HEK293T (cell line): ENCODE measurements around the gene ZNF415.

ENCODE experiments used
- BHLHE40 ChIP-seq: fragments of 450-650 bp; IDR thresholded peaks from 2 replicates; pipeline ENCODE4 v1.6.1; 2016; ENCODE audit warnings: mild to moderate bottlenecking, moderate library complexity, borderline replicate concordance
- FOXM1 ChIP-seq: fragments of 450-650 bp; IDR thresholded peaks from 2 replicates; pipeline ENCODE4 v1.6.1; 2017; ENCODE audit warnings: mild to moderate bottlenecking, borderline replicate concordance
- HDGF ChIP-seq: fragments of 450-650 bp; IDR thresholded peaks from 2 replicates; pipeline ENCODE4 v1.6.1; 2017; ENCODE audit warnings: antibody characterized with exemption, borderline replicate concordance
- PKNOX1 ChIP-seq: fragments of 450-650 bp; IDR thresholded peaks from 2 replicates; pipeline ENCODE4 v1.6.1; 2016
- SP1 ChIP-seq: fragments of 450-650 bp; IDR thresholded peaks from 2 replicates; pipeline ENCODE4 v1.6.1; 2017
- TARDBP ChIP-seq: fragments of 450-650 bp; IDR thresholded peaks from 2 replicates; pipeline ENCODE4 v1.6.1; 2016
- ZNF384 ChIP-seq: fragments of 450-650 bp; IDR thresholded peaks from 2 replicates; pipeline ENCODE4 v1.6.1; 2016

- no peak for TF ChIP-seq ZNF384
- TF ChIP-seq FOXM1: no peak
- TF ChIP-seq BHLHE40: no peak
- no peak for TF ChIP-seq TARDBP
- TF ChIP-seq SP1: no peak
- TF ChIP-seq HDGF: no peak
- no peak for TF ChIP-seq PKNOX1
These were observed at the start of gene ZNF415 for GRCh38 chr19:53132141-53132991.
